Tibial nerve (tissue), 4 donors: ENCODE measurements around the gene RAB3D. TPM values are rescaled to one million over a fixed set of nuclear protein-coding genes. Genes with fewer than 3 reads are reported as not detected.
"Not testable (repeated sequence)": the region's sequence is repeated elsewhere in the genome, so short reads cannot be mapped to it uniquely, and the experiment has no call there.

Source experiments
- DNase-seq, 2 donors: peaks; one replicate each; pipeline ENCODE4 v3.0.0-alpha.2; 2019; ENCODE audit warnings: low spot score in 2 of 2
- H3K27ac ChIP-seq, 4 donors: fragments of 200-600 bp; sonication (generic) in 3 of 4; one replicate each; pipeline ENCODE4 v1.5.1; 2017 to 2019; ENCODE audit warnings: mild to moderate bottlenecking in 1 of 4
- H3K27me3 ChIP-seq, 2 donors: fragments of 200-600 bp; sonication (generic) in 1 of 2; one replicate each; pipeline versions ENCODE4 v1.5.1 to v1.6.0; 2017 to 2019
- H3K36me3 ChIP-seq, 3 donors: fragments of 200-600 bp; sonication (generic); one replicate each; pipeline ENCODE4 v1.5.1; 2018 to 2019
- H3K4me1 ChIP-seq, 4 donors: fragments of 200-600 bp; sonication (generic) in 3 of 4; one replicate each; pipeline ENCODE4 v1.5.1; 2017 to 2019
- H3K4me3 ChIP-seq, 4 donors: fragments of 200-600 bp; sonication (generic) in 3 of 4; one replicate each; pipeline ENCODE4 v1.5.1; 2017 to 2019; ENCODE audit warnings: mild to moderate bottlenecking in 1 of 4, moderate library complexity in 1 of 4
- H3K9me3 ChIP-seq, 4 donors: fragments of 200-600 bp; sonication (generic) in 3 of 4; one replicate each; pipeline ENCODE4 v1.5.1; 2017 to 2019
- CTCF ChIP-seq, 5 experiments: fragments of 200-600 bp in 3 of 5; fragments of 450-650 bp in 2 of 5; sonication (generic) in 3 of 5; IDR thresholded peaks; one replicate each; pipeline ENCODE4 v1.5.1; 2016 to 2019; ENCODE audit warnings: antibody characterized with exemption in 5 of 5, mild to moderate bottlenecking in 3 of 5, moderate library complexity in 2 of 5
- EP300 ChIP-seq, 2 donors: sonication (generic); formaldehyde crosslinking; IDR thresholded peaks; one replicate each; pipeline ENCODE4 v1.6.1; 2017; ENCODE audit warnings: antibody characterized with exemption in 2 of 2, mild to moderate bottlenecking in 1 of 2
- POLR2A ChIP-seq, 2 donors: fragments of 450-650 bp; IDR thresholded peaks; one replicate each; pipeline ENCODE4 v1.6.1; 2017; ENCODE audit warnings: antibody characterized with exemption in 2 of 2, mild to moderate bottlenecking in 2 of 2, moderate library complexity in 2 of 2
- WGBS, 2 donors: methylation state at CpG; one replicate each; pipeline ENCODE4 v1.1.5; 2018; 5-methylcytosine and 5-hydroxymethylcytosine counted together
- total RNA-seq, 4 donors: library from RNA; depleted of rRNA; stranded (reverse); fragments of >200 nt; gene quantifications; one replicate each; pipeline ENCODE4 v1.1.0, GENCODE V29; 2016

Gene RAB3D
- total RNA-seq, 4 donors from 2014 or later, result 12.9 to 20.8 (median 17.9) TPM

GRCh38 chr19:11323601-11324078 lies 15.8 kb downstream of the RAB3D start:
- Histone ChIP-seq H3K4me3 (no peak overlapping the region), H3K27me3 (no peaks in the 10 kb centered on the region), H3K36me3 (peaks cover 0 to 38% (median 2%) of the 10 kb centered on the region in 3 donors), H3K9me3 (no peaks in the 10 kb centered on the region), H3K4me1 (peaks cover 3 to 48% (median 23%) of the 10 kb centered on the region in 4 donors), H3K27ac (peak overlapping the region; percentile 12 to 83 (median 71))
- 50 to 69% methylated on average over 5 of the region's 5 CpGs for WGBS, 2 donors
- no peak for DNase-seq
- no peak for TF ChIP-seq EP300 (IDR thresholded peaks at IDR 0.05)
- TF ChIP-seq POLR2A (IDR thresholded peaks at IDR 0.05), result no peak
- no peak for TF ChIP-seq CTCF (IDR thresholded peaks at IDR 0.05)

- Histone ChIP-seq H3K36me3 (peaks cover 0 to 26% (median under 1%) of the 10 kb centered on the region in 3 donors), H3K27me3 (no peaks in the 10 kb centered on the region), H3K27ac (peak overlapping the region in 2 of 4 donors; percentile 8 to 22), H3K9me3 (no peaks in the 10 kb centered on the region), H3K4me1 (peaks cover 3 to 48% (median 23%) of the 10 kb centered on the region in 4 donors), H3K4me3 (no peak overlapping the region)
- 49 to 54% methylated on average over 7 of the region's 7 CpGs for WGBS, 2 donors
- DNase-seq, result no peak
- TF ChIP-seq CTCF (IDR thresholded peaks at IDR 0.05), result no peak
- no peak for TF ChIP-seq POLR2A (IDR thresholded peaks at IDR 0.05)
- no peak for TF ChIP-seq EP300 (IDR thresholded peaks at IDR 0.05)
Measured at GRCh38 chr19:11322269-11323024, 17.0 kb downstream of the RAB3D start.

- no peaks in the 10 kb centered on the region for H3K27me3 ChIP-seq
- no peaks in the 10 kb centered on the region for H3K9me3 ChIP-seq
- 72 to 74% methylated on average over 14 of the region's 14 CpGs for WGBS, 2 donors
- H3K27ac ChIP-seq, result peak overlapping the region in 1 of 4 donors; percentile 2
- peaks cover 0 to 16% (median 0%) of the 10 kb centered on the region in 3 donors for H3K36me3 ChIP-seq
- no peak overlapping the region for H3K4me3 ChIP-seq
- peaks cover 3 to 48% (median 23%) of the 10 kb centered on the region in 4 donors for H3K4me1 ChIP-seq
- no peak for DNase-seq
- no peak for TF ChIP-seq POLR2A (IDR thresholded peaks at IDR 0.05)
- TF ChIP-seq CTCF (IDR thresholded peaks at IDR 0.05), result no peak
- TF ChIP-seq EP300 (IDR thresholded peaks at IDR 0.05), result no peak
Measured at GRCh38 chr19:11321191-11322126, 18.0 kb downstream of the RAB3D start.

- not testable (repeated sequence) for H3K27me3 ChIP-seq, H3K36me3 ChIP-seq, H3K4me3 ChIP-seq, H3K27ac ChIP-seq, DNase-seq, H3K9me3 ChIP-seq
- peaks cover 3 to 46% (median 23%) of the 10 kb centered on the region in 4 donors for H3K4me1 ChIP-seq
- 84 to 87% methylated on average over 9 of the region's 9 CpGs for WGBS, 2 donors
Measured at GRCh38 chr19:11320278-11320995, 19.0 kb downstream of the RAB3D start.

- TF ChIP-seq CTCF (IDR thresholded peaks at IDR 0.05) (no peak), POLR2A (IDR thresholded peaks at IDR 0.05) (no peak), EP300 (IDR thresholded peaks at IDR 0.05) (no peak)
- no peaks in the 10 kb centered on the region for H3K4me1 ChIP-seq
- no peak overlapping the region for H3K4me3 ChIP-seq
- DNase-seq, result no peak
- 76 to 78% methylated on average over 9 of the region's 9 CpGs for WGBS, 2 donors
- no peaks in the 10 kb centered on the region for H3K9me3 ChIP-seq
- peaks cover 0 to 7% of the 10 kb centered on the region in 2 donors for H3K27me3 ChIP-seq
- no peak overlapping the region for H3K27ac ChIP-seq
- no peaks in the 10 kb centered on the region for H3K36me3 ChIP-seq
Measured at GRCh38 chr19:11306337-11306736, 33.1 kb downstream of the RAB3D start.
